ENCODE data around the gene COMT. TPM values are rescaled to one million over a fixed set of nuclear protein-coding genes. Genes with fewer than 3 reads are reported as not detected.
A peak's percentile ranks its signal among the peaks of the same experiment; 100 is the strongest.

Gene COMT
- total RNA-seq, 2 experiments from 2014 or later: 90.8 to 112 TPM

- intact Hi-C loops (cut with micrococcal nuclease; ENCODE audit: unreplicated experiment): no loop called here
- ChIA-PET POLR2A (no interaction called here), CTCF (ENCODE audit: unreplicated experiment) (interaction anchor here (0.6 kb wide), 1 partner anchor 185 kb away, joined by 3 read pairs; no protein-coding TSS in a partner anchor)
- Histone ChIP-seq H3K9me2 (ENCODE audit: insufficient read depth, low read length) (no peaks in the 10 kb centered on the region), H2AFZ (ENCODE audit: low read length) (no peak overlapping the region), H3K9me3 (ENCODE audit: low read length) (no peaks in the 10 kb centered on the region), H3K4me3 (ENCODE audit: low read depth, low read length, poor library complexity, severe bottlenecking) (no peak overlapping the region), H3K27ac (ENCODE audit: low read depth, low read length, poor library complexity, severe bottlenecking) (no peak overlapping the region), H3K4me1 (ENCODE audit: insufficient read depth, low read length, poor library complexity, severe bottlenecking) (peaks cover 4% of the 10 kb centered on the region), H3K4me2 (ENCODE audit: low read length) (no peak overlapping the region), H4K20me1 (ENCODE audit: insufficient read depth, low read length) (no peaks in the 10 kb centered on the region), H3K36me3 (ENCODE audit: insufficient read depth, low read length) (no peaks in the 10 kb centered on the region; the same call in 1 of the 2 replicates), H3K79me2 (ENCODE audit: insufficient read depth, low read depth, low read length) (no peaks in the 10 kb centered on the region)
- no TSS peak for BruUV-seq (replicated peaks)
- TF ChIP-seq EZH2phosphoT487 (IDR thresholded peaks at IDR 0.05; ENCODE audit: borderline replicate concordance, low read depth, low read length) (no peak), CTCF (conservative IDR thresholded peaks at IDR 0.05; ENCODE audit: low read length) (no peak)
- DNase-seq (ENCODE audit: low spot score): no peak
These were observed 26.2 kb upstream of the COMT start for GRCh38 chr22:19915287-19915954.

GRCh38 chr22:19916006-19916405 lies 25.6 kb upstream of the COMT start:
- Histone ChIP-seq H3K36me3 (ENCODE audit: insufficient read depth, low read length) (no peaks in the 10 kb centered on the region; the same call in 1 of the 2 replicates), H3K79me2 (ENCODE audit: insufficient read depth, low read depth, low read length) (no peaks in the 10 kb centered on the region), H3K27ac (ENCODE audit: low read depth, low read length, poor library complexity, severe bottlenecking) (no peak overlapping the region), H4K20me1 (ENCODE audit: insufficient read depth, low read length) (no peaks in the 10 kb centered on the region), H2AFZ (ENCODE audit: low read length) (no peak overlapping the region), H3K4me1 (ENCODE audit: insufficient read depth, low read length, poor library complexity, severe bottlenecking) (peaks cover 4% of the 10 kb centered on the region), H3K4me3 (ENCODE audit: low read depth, low read length, poor library complexity, severe bottlenecking) (no peak overlapping the region), H3K4me2 (ENCODE audit: low read length) (no peak overlapping the region), H3K9me2 (ENCODE audit: insufficient read depth, low read length) (no peaks in the 10 kb centered on the region), H3K9me3 (ENCODE audit: low read length) (no peaks in the 10 kb centered on the region)
- ChIA-PET CTCF (ENCODE audit: unreplicated experiment) (no interaction called here), POLR2A (no interaction called here)
- intact Hi-C loops (cut with micrococcal nuclease; ENCODE audit: unreplicated experiment): no loop called here
- TF ChIP-seq EZH2phosphoT487 (IDR thresholded peaks at IDR 0.05; ENCODE audit: borderline replicate concordance, low read depth, low read length) (no peak), CTCF (conservative IDR thresholded peaks at IDR 0.05; ENCODE audit: low read length) (no peak)
- no peak for DNase-seq (ENCODE audit: low spot score)
- no TSS peak for BruUV-seq (replicated peaks)

- Histone ChIP-seq H3K27ac (ENCODE audit: low read depth, low read length, poor library complexity, severe bottlenecking) (no peak overlapping the region), H3K9me3 (ENCODE audit: low read length) (no peaks in the 10 kb centered on the region), H3K4me1 (ENCODE audit: insufficient read depth, low read length, poor library complexity, severe bottlenecking) (peaks cover 4% of the 10 kb centered on the region), H2AFZ (ENCODE audit: low read length) (no peak overlapping the region), H3K4me2 (ENCODE audit: low read length) (no peak overlapping the region), H3K9me2 (ENCODE audit: insufficient read depth, low read length) (no peaks in the 10 kb centered on the region), H3K4me3 (ENCODE audit: low read depth, low read length, poor library complexity, severe bottlenecking) (no peak overlapping the region), H3K36me3 (ENCODE audit: insufficient read depth, low read length) (no peaks in the 10 kb centered on the region; the same call in 1 of the 2 replicates), H3K79me2 (ENCODE audit: insufficient read depth, low read depth, low read length) (no peaks in the 10 kb centered on the region), H4K20me1 (ENCODE audit: insufficient read depth, low read length) (no peaks in the 10 kb centered on the region)
- TF ChIP-seq EZH2phosphoT487 (IDR thresholded peaks at IDR 0.05; ENCODE audit: borderline replicate concordance, low read depth, low read length) (no peak), CTCF (conservative IDR thresholded peaks at IDR 0.05; ENCODE audit: low read length) (no peak)
- ChIA-PET CTCF (ENCODE audit: unreplicated experiment) (no interaction called here), POLR2A (no interaction called here)
- BruUV-seq (replicated peaks): no TSS peak
- peak; percentile 16 for DNase-seq (ENCODE audit: low spot score)
- intact Hi-C loops (cut with micrococcal nuclease; ENCODE audit: unreplicated experiment): no loop called here
These were observed 24.6 kb upstream of the COMT start for GRCh38 chr22:19916941-19917340.
